Body of pancreas (tissue), 4 donors: ENCODE data around the gene RFX5.

Experiments used
- CTCF ChIP-seq, 7 experiments: fragments of 450-650 bp in 4 of 7; fragments of 200-600 bp in 3 of 7; sonication (generic) in 3 of 7; IDR thresholded peaks; one replicate each; pipeline ENCODE4 v1.5.1; 2016 to 2019; ENCODE audit warnings: antibody characterized with exemption in 7 of 7
- POLR2A ChIP-seq, 3 donors: fragments of 450-650 bp; IDR thresholded peaks; one replicate each; pipeline ENCODE4 v1.6.1; 2016; ENCODE audit warnings: antibody characterized with exemption in 3 of 3, mild to moderate bottlenecking in 2 of 3

GRCh38 chr1:151372058-151372934 is 25.2 kb upstream of the RFX5 start, which contains the start of gene SELENBP1:
- TF ChIP-seq CTCF (IDR thresholded peaks at IDR 0.05) (no peak), POLR2A (IDR thresholded peaks at IDR 0.05) (peak; percentile 88 to 97 (median 97))
